SK-N-MC (cell line): Measurements from ENCODE around the gene ADCY9.
A peak's percentile ranks its signal among the peaks of the same experiment; 100 is the strongest.

Experiments
- DNase-seq: peaks from one replicate; pipeline ENCODE4 v3.0.0-alpha.2; 2011; ENCODE audit warnings: low read depth, low spot score
- H3K27ac ChIP-seq: fragments of 200-600 bp; sonication (generic); 2 replicates; pipeline ENCODE4 v1.5.1; 2016; ENCODE audit warnings: mixed run types
- H3K36me3 ChIP-seq: fragments of 200-600 bp; sonication (generic); 2 replicates; pipeline ENCODE4 v1.6.1; 2017; ENCODE audit warnings: antibody characterized with exemption, low read length, mixed read lengths; ENCODE audit not compliant: insufficient read depth
- H3K4me3 ChIP-seq: fragments of 200-600 bp; sonication (generic); 2 replicates; pipeline ENCODE4 v1.5.1; 2016
- H3K9ac ChIP-seq: fragments of 200-600 bp; sonication (generic); 2 replicates; pipeline ENCODE4 v1.8.0; 2017; ENCODE audit warnings: mixed run types, mixed read lengths; ENCODE audit not compliant: insufficient read length
- H3K9me3 ChIP-seq: fragments of 200-600 bp; sonication (generic); 2 replicates; pipeline ENCODE4 v1.6.1; 2017; ENCODE audit warnings: low read depth, mild to moderate bottlenecking, antibody characterized with exemption, low read length, moderate library complexity, mixed read lengths
- EZH2 ChIP-seq: fragments of 200-600 bp; sonication (generic); IDR thresholded peaks from one replicate; pipeline ENCODE4 v1.6.1; 2017; ENCODE audit warnings: antibody characterized with exemption
- FOXP2 ChIP-seq: optimal IDR thresholded peaks from 2 replicates; pipeline ENCODE3; 2011; ENCODE audit warnings: mild to moderate bottlenecking, moderate library complexity; ENCODE audit not compliant: insufficient read depth; ENCODE audit errors: extremely low read length, control extremely low read depth
- POLR2AphosphoS5 ChIP-seq: IDR thresholded peaks from 2 replicates; pipeline ENCODE4 v1.6.1; 2012; ENCODE audit warnings: mild to moderate bottlenecking, low read depth, low read length, borderline replicate concordance

Gene ADCY9

GRCh38 chr16:4114257-4115208, 1.7 kb downstream of the ADCY9 start:
- Histone ChIP-seq H3K4me3 (peak overlapping the region; percentile 82), H3K27ac (no peak overlapping the region), H3K9me3 (no peaks in the 10 kb centered on the region), H3K9ac (no peak overlapping the region), H3K36me3 (no peaks in the 10 kb centered on the region)
- no peak for TF ChIP-seq POLR2AphosphoS5
- no peak for DNase-seq

- peak overlapping the region; percentile 51 for H3K4me3 ChIP-seq
- H3K9ac ChIP-seq, result no peak overlapping the region
- no peaks in the 10 kb centered on the region for H3K36me3 ChIP-seq
- DNase-seq, result no peak
- no peak for TF ChIP-seq EZH2
- no peak for TF ChIP-seq FOXP2
- no peak for TF ChIP-seq POLR2AphosphoS5
- no peaks in the 10 kb centered on the region for H3K9me3 ChIP-seq
- no peak overlapping the region for H3K27ac ChIP-seq
Observed at GRCh38 chr16:4113358-4114256, 2.6 kb downstream of the ADCY9 start.

GRCh38 chr16:4111748-4112696, 4.2 kb downstream of the ADCY9 start:
- Histone ChIP-seq H3K27ac (no peak overlapping the region), H3K9ac (peak overlapping the region; percentile 27), H3K4me3 (peak overlapping the region; percentile 51), H3K9me3 (no peaks in the 10 kb centered on the region), H3K36me3 (no peaks in the 10 kb centered on the region)
- DNase-seq, result no peak
- TF ChIP-seq EZH2 (no peak), FOXP2 (no peak)

- Histone ChIP-seq H3K27ac (no peak overlapping the region), H3K36me3 (no peaks in the 10 kb centered on the region), H3K9me3 (no peaks in the 10 kb centered on the region), H3K4me3 (no peak overlapping the region), H3K9ac (no peak overlapping the region)
- DNase-seq, result no peak
- no peak for TF ChIP-seq POLR2AphosphoS5
- no peak for TF ChIP-seq EZH2
- no peak for TF ChIP-seq FOXP2
Observed at GRCh38 chr16:4110680-4111079, 5.6 kb downstream of the ADCY9 start.

GRCh38 chr16:4110065-4110464, 6.2 kb downstream of the ADCY9 start:
- no peak for DNase-seq
- Histone ChIP-seq H3K4me3 (no peak overlapping the region), H3K9ac (no peak overlapping the region), H3K9me3 (no peaks in the 10 kb centered on the region), H3K27ac (no peak overlapping the region), H3K36me3 (no peaks in the 10 kb centered on the region)
- TF ChIP-seq POLR2AphosphoS5 (no peak), FOXP2 (no peak), EZH2 (no peak)

GRCh38 chr16:4109250-4109736, 6.9 kb downstream of the ADCY9 start:
- Histone ChIP-seq H3K36me3 (no peaks in the 10 kb centered on the region), H3K4me3 (no peak overlapping the region), H3K9ac (no peak overlapping the region), H3K27ac (no peak overlapping the region), H3K9me3 (no peaks in the 10 kb centered on the region)
- no peak for DNase-seq
- TF ChIP-seq POLR2AphosphoS5, result no peak
- no peak for TF ChIP-seq EZH2
- no peak for TF ChIP-seq FOXP2

GRCh38 chr16:4106516-4106915, 9.7 kb downstream of the ADCY9 start:
- DNase-seq, result no peak
- Histone ChIP-seq H3K9me3 (no peaks in the 10 kb centered on the region), H3K27ac (no peak overlapping the region), H3K9ac (no peak overlapping the region), H3K4me3 (no peak overlapping the region), H3K36me3 (no peaks in the 10 kb centered on the region)
- TF ChIP-seq EZH2 (no peak), POLR2AphosphoS5 (no peak), FOXP2 (no peak)

- Histone ChIP-seq H3K36me3 (no peaks in the 10 kb centered on the region), H3K9ac (no peak overlapping the region), H3K4me3 (no peak overlapping the region), H3K9me3 (no peaks in the 10 kb centered on the region), H3K27ac (no peak overlapping the region)
- no peak for DNase-seq
- TF ChIP-seq EZH2 (no peak), POLR2AphosphoS5 (no peak), FOXP2 (no peak)
Observed at GRCh38 chr16:4105848-4106247, 10.4 kb downstream of the ADCY9 start.
